Activated CD8-positive, alpha-beta T cell treated with anti-CD3 and anti-CD28 coated beads for 36 hours (primary cell): ENCODE data around the gene SVIL. TPM values are rescaled to one million over a fixed set of nuclear protein-coding genes. Genes with fewer than 3 reads are reported as not detected.
A peak's percentile ranks its signal among the peaks of the same experiment; 100 is the strongest.

Experiments
- ATAC-seq: fragments of 200-7000 bp; cut with Tn5 transposase; one replicate; pipeline ENCODE4 v1.10.0; 2021; ENCODE audit warnings: mild to moderate bottlenecking, moderate library complexity
- CTCF ChIA-PET: fragments of 350-600 bp; sonication (Branson Sonifier 250); formaldehyde crosslinking; loops from one replicate; lab custom pipeline; 2021; ENCODE audit warnings: antibody characterized with exemption; lab: Charles Lee
- POLR2A ChIA-PET: fragments of 350-600 bp; sonication (Branson Sonifier 250); formaldehyde crosslinking; loops from one replicate; lab custom pipeline; 2021; ENCODE audit warnings: antibody characterized with exemption; lab: Charles Lee
- DNase-seq: peaks from one replicate; pipeline ENCODE4 v3.0.0-alpha.2; 2020
- H3K27ac Mint-ChIP-seq: one replicate; pipeline ENCODE4 v1.8.0; 2021; ENCODE audit warnings: mild to moderate bottlenecking, mixed read lengths
- H3K27me3 Mint-ChIP-seq: one replicate; pipeline ENCODE4 v1.8.0; 2021; ENCODE audit warnings: mixed read lengths
- H3K36me3 Mint-ChIP-seq: one replicate; pipeline ENCODE4 v1.8.0; 2021; ENCODE audit warnings: low read depth, mixed read lengths
- H3K4me1 Mint-ChIP-seq: one replicate; pipeline ENCODE4 v1.8.0; 2021; ENCODE audit warnings: low read depth, mixed read lengths
- H3K4me3 Mint-ChIP-seq: one replicate; pipeline ENCODE4 v1.8.0; 2021; ENCODE audit warnings: mild to moderate bottlenecking, moderate library complexity, mixed read lengths
- H3K9me3 Mint-ChIP-seq: one replicate; pipeline ENCODE4 v1.8.0; 2021; ENCODE audit warnings: mixed read lengths
- CTCF ChIP-seq: fragments of 200-600 bp; IDR thresholded peaks from one replicate; pipeline ENCODE4 v1.8.0; 2022; ENCODE audit warnings: antibody characterized with exemption, mild to moderate bottlenecking
- intact Hi-C: fragments of 100-400 bp; cut with micrococcal nuclease; formaldehyde crosslinking; loops from one replicate; pipeline ENCODE4 v1.10.0; 2022
- total RNA-seq, 2 experiments: library from RNA; stranded (reverse); gene quantifications; one replicate each; pipeline ENCODE4 v1.2.3, GENCODE V29; 2021

The SVIL gene
- total RNA-seq, 2 experiments from 2014 or later, result 7.9 to 8.9 TPM

GRCh38 chr10:29604291-29604825 is 30.4 kb downstream of the SVIL start:
- no peak overlapping the region for H3K27ac Mint-ChIP-seq
- peaks cover 3% of the 10 kb centered on the region for H3K36me3 Mint-ChIP-seq
- ATAC-seq, result no peak
- TF ChIP-seq CTCF, result no peak
- no peak for DNase-seq
- intact Hi-C loops, result no loop called here
- H3K9me3 Mint-ChIP-seq, result peaks cover 5% of the 10 kb centered on the region
- H3K27me3 Mint-ChIP-seq, result no peaks in the 10 kb centered on the region
- no peaks in the 10 kb centered on the region for H3K4me1 Mint-ChIP-seq
- ChIA-PET CTCF (interaction anchor here (1.2 to 1.9 kb wide), 2 partner anchors 14 to 226 kb away, joined by 3 to 5 read pairs; no protein-coding TSS in a partner anchor), POLR2A (no interaction called here)
- no peak overlapping the region for H3K4me3 Mint-ChIP-seq

GRCh38 chr10:29603223-29603896 is 31.4 kb downstream of the SVIL start:
- DNase-seq, result no peak
- no peak overlapping the region for H3K27ac Mint-ChIP-seq
- no peaks in the 10 kb centered on the region for H3K27me3 Mint-ChIP-seq
- POLR2A ChIA-PET, result no interaction called here
- no peak for ATAC-seq
- H3K36me3 Mint-ChIP-seq, result no peaks in the 10 kb centered on the region
- intact Hi-C loops, result no loop called here
- no peak for TF ChIP-seq CTCF
- CTCF ChIA-PET, result interaction anchor here (1.2 kb wide), 1 partner anchor 13 kb away, joined by 4 read pairs; no protein-coding TSS in a partner anchor
- H3K4me3 Mint-ChIP-seq, result no peak overlapping the region
- H3K9me3 Mint-ChIP-seq, result no peaks in the 10 kb centered on the region
- H3K4me1 Mint-ChIP-seq, result no peaks in the 10 kb centered on the region

GRCh38 chr10:29600821-29601220 is 34.0 kb downstream of the SVIL start:
- no peak for TF ChIP-seq CTCF
- no peaks in the 10 kb centered on the region for H3K27me3 Mint-ChIP-seq
- ChIA-PET POLR2A (no interaction called here), CTCF (no interaction called here)
- no peaks in the 10 kb centered on the region for H3K9me3 Mint-ChIP-seq
- H3K4me1 Mint-ChIP-seq, result no peaks in the 10 kb centered on the region
- H3K27ac Mint-ChIP-seq, result no peak overlapping the region
- no peak overlapping the region for H3K4me3 Mint-ChIP-seq
- ATAC-seq (no peak), DNase-seq (no peak)
- intact Hi-C loops, result no loop called here
- H3K36me3 Mint-ChIP-seq, result no peaks in the 10 kb centered on the region

GRCh38 chr10:29600067-29600466 is 34.7 kb downstream of the SVIL start:
- Mint-ChIP-seq H3K36me3 (no peaks in the 10 kb centered on the region), H3K4me3 (no peak overlapping the region), H3K27ac (no peak overlapping the region), H3K27me3 (no peaks in the 10 kb centered on the region), H3K4me1 (no peaks in the 10 kb centered on the region), H3K9me3 (no peaks in the 10 kb centered on the region)
- ChIA-PET POLR2A (no interaction called here), CTCF (interaction anchor here (1.6 kb wide), 1 partner anchor 9 kb away, joined by 6 read pairs; no protein-coding TSS in a partner anchor)
- peak; percentile 47 for ATAC-seq
- no peak for TF ChIP-seq CTCF
- DNase-seq, result no peak
- intact Hi-C loops, result no loop called here

- Mint-ChIP-seq H3K36me3 (no peaks in the 10 kb centered on the region), H3K27me3 (no peaks in the 10 kb centered on the region), H3K9me3 (no peaks in the 10 kb centered on the region), H3K4me3 (no peak overlapping the region), H3K27ac (no peak overlapping the region), H3K4me1 (no peaks in the 10 kb centered on the region)
- ATAC-seq (no peak), DNase-seq (no peak)
- no peak for TF ChIP-seq CTCF
- intact Hi-C loops, result no loop called here
- CTCF ChIA-PET, result interaction anchor here (1.6 kb wide), 1 partner anchor 8 kb away, joined by 6 read pairs; no protein-coding TSS in a partner anchor
- POLR2A ChIA-PET, result interaction anchor here (0.7 kb wide), 1 partner anchor 894 kb away, joined by 3 read pairs; no protein-coding TSS in a partner anchor
These were observed 35.9 kb downstream of the SVIL start for GRCh38 chr10:29598851-29599311.
